ENCODE results near the gene CDC16. TPM values are rescaled to one million over a fixed set of nuclear protein-coding genes. Genes with fewer than 3 reads are reported as not detected.

CDC16 gene
- total and polyA plus RNA-seq, 8 donors = 59.8 to 161 (median 121) TPM

GRCh38 chr13:114226088-114226487 lies 8.6 kb upstream of the CDC16 start:
- no peak for TF ChIP-seq CTCF (IDR thresholded peaks at IDR 0.05)

GRCh38 chr13:114226699-114227323 lies 7.9 kb upstream of the CDC16 start:
- intact Hi-C loops (cut with DNase I) = loop anchor here in 1 of 2 donors (5.0 kb wide), 1 partner anchor 275 kb away; no protein-coding TSS in a partner anchor
- peak; percentile 93 to 94 for TF ChIP-seq CTCF (IDR thresholded peaks at IDR 0.05)
- ATAC-seq = peak; percentile 97

More at GRCh38 chr13:114226088-114226487, 8.6 kb upstream of the CDC16 start:
- H3K9me3 ChIP-seq = no peaks in the 10 kb centered on the region
- no peak overlapping the region for H3K27ac ChIP-seq
- no peaks in the 10 kb centered on the region for H3K36me3 ChIP-seq
- peaks cover 0 to 12% of the 10 kb centered on the region in 2 donors for H3K4me1 ChIP-seq
- no peak for DNase-seq
- peaks cover 3 to 35% of the 10 kb centered on the region in 2 donors for H3K27me3 ChIP-seq
- no peak for ATAC-seq
- intact Hi-C loops (cut with DNase I) = loop anchor here in 1 of 2 donors (5.0 kb wide), 1 partner anchor 274 kb away; no protein-coding TSS in a partner anchor
- H3K4me3 ChIP-seq = no peak overlapping the region

GRCh38 chr13:114227528-114227927 lies 7.2 kb upstream of the CDC16 start:
- no peak for ATAC-seq
- H3K9me3 ChIP-seq = no peaks in the 10 kb centered on the region

More at GRCh38 chr13:114226699-114227323, 7.9 kb upstream of the CDC16 start:
- Histone ChIP-seq H3K9me3 (no peaks in the 10 kb centered on the region), H3K27ac (no peak overlapping the region), H3K4me3 (no peak overlapping the region), H3K4me1 (peaks cover 0 to 12% of the 10 kb centered on the region in 2 donors), H3K27me3 (peaks cover 3 to 35% of the 10 kb centered on the region in 2 donors), H3K36me3 (no peaks in the 10 kb centered on the region)
- DNase-seq = peak; percentile 72 to 88 (median 83)

GRCh38 chr13:114228176-114228575 lies 6.5 kb upstream of the CDC16 start:
- intact Hi-C loops (cut with DNase I) = loop anchor here in 1 of 2 donors (5.0 kb wide), 1 partner anchor 276 kb away; no protein-coding TSS in a partner anchor
- H3K36me3 ChIP-seq = no peaks in the 10 kb centered on the region

More at GRCh38 chr13:114227528-114227927, 7.2 kb upstream of the CDC16 start:
- H3K4me1 ChIP-seq = peaks cover 0 to 12% of the 10 kb centered on the region in 2 donors
- H3K36me3 ChIP-seq = no peaks in the 10 kb centered on the region
- no peak for TF ChIP-seq CTCF (IDR thresholded peaks at IDR 0.05)
- H3K27me3 ChIP-seq = peaks cover 3 to 35% of the 10 kb centered on the region in 2 donors
- no peak overlapping the region for H3K4me3 ChIP-seq
- H3K27ac ChIP-seq = no peak overlapping the region
- DNase-seq = no peak
- intact Hi-C loops (cut with DNase I) = loop anchor here in 1 of 2 donors (5.0 kb wide), 1 partner anchor 275 kb away; no protein-coding TSS in a partner anchor

More at GRCh38 chr13:114228176-114228575, 6.5 kb upstream of the CDC16 start:
- ATAC-seq = no peak
- H3K9me3 ChIP-seq = no peaks in the 10 kb centered on the region
- DNase-seq = no peak
- no peak for TF ChIP-seq CTCF (IDR thresholded peaks at IDR 0.05)
- peaks cover 0 to 12% of the 10 kb centered on the region in 2 donors for H3K4me1 ChIP-seq
- H3K27me3 ChIP-seq = peaks cover 3 to 35% of the 10 kb centered on the region in 2 donors
- H3K4me3 ChIP-seq = no peak overlapping the region
- H3K27ac ChIP-seq = no peak overlapping the region
